HepG2 (cell line): ENCODE measurements around the gene ZNF575. TPM values are rescaled to one million over a fixed set of nuclear protein-coding genes. Genes with fewer than 3 reads are reported as not detected.

Source experiments
- ATAC-seq: fragments of 200-7000 bp; cut with Tn5 transposase; 3 replicates; pipeline ENCODE4 v1.9.1; 2020; ENCODE audit warnings: mild to moderate bottlenecking, moderate library complexity
- BruUV-seq: library from RNA; stranded (reverse); fragments of 400-500 nt; replicated peaks from 2 replicates; lab custom pipeline; 2021; lab: Mats Ljungman, UMichigan
- CTCF ChIA-PET: fragments of 300-600 bp; formaldehyde crosslinking; extraction: SDS; loops from one replicate; lab custom pipeline; 2021; ENCODE audit warnings: low total read pairs, inconsistent platforms, low intra/inter-chr PET ratio; lab: Yijun Ruan, JAX
- POLR2A ChIA-PET: fragments of 350-600 bp; sonication (Branson Sonifier 250); formaldehyde crosslinking; loops from one replicate; lab custom pipeline; 2020; ENCODE audit warnings: antibody characterized with exemption, inconsistent platforms; lab: Yijun Ruan, JAX
- DNase-seq: peaks from one replicate; pipeline ENCODE4 v3.0.0-alpha.2; 2015; ENCODE audit warnings: low spot score
- FAIRE-seq: peaks from 3 replicates; lab custom pipeline; 2011; peaks lifted over from hg19 to GRCh38; lab: Jason Lieb, UNC
- H2AFZ ChIP-seq: one replicate; pipeline ENCODE4 v1.6.1; 2011; ENCODE audit warnings: low read length, inconsistent platforms
- H3K27ac ChIP-seq: fragments of 300-600 bp; 3 replicates; pipeline ENCODE4 v1.8.0; 2011; ENCODE audit warnings: mixed run types, mild to moderate bottlenecking, mixed read lengths, low read length, inconsistent platforms; ENCODE audit not compliant: insufficient read depth; ENCODE audit errors: extremely low read length
- H3K27me3 ChIP-seq, 2 experiments: fragments of 200-600 bp in 1 of 2; 2 replicates in 1 of 2; 3 replicates in 1 of 2; pipeline versions ENCODE4 v1.6.0 to v1.8.0; 2011; ENCODE audit warnings: low read length in 2 of 2, mild to moderate bottlenecking in 2 of 2, moderate library complexity in 2 of 2, inconsistent platforms in 1 of 2; ENCODE audit not compliant: insufficient read depth in 2 of 2, control insufficient read depth in 1 of 2
- H3K36me3 ChIP-seq, 2 experiments: fragments of 200-600 bp in 1 of 2; replicated peaks in 1 of 2; 2 replicates in 1 of 2; 3 replicates in 1 of 2; pipeline versions ENCODE4 v1.5.1 to v1.8.0; 2011; ENCODE audit warnings: low read length in 2 of 2, inconsistent platforms in 1 of 2; ENCODE audit not compliant: insufficient read depth in 2 of 2, control insufficient read depth in 1 of 2
- H3K4me1 ChIP-seq: 2 replicates; pipeline ENCODE4 v1.5.1; 2012; ENCODE audit warnings: low read length, inconsistent platforms; ENCODE audit not compliant: insufficient read depth
- H3K4me2 ChIP-seq: 2 replicates; pipeline ENCODE4 v1.6.0; 2011; ENCODE audit warnings: low read depth, low read length, inconsistent platforms
- H3K4me3 ChIP-seq, 3 experiments: fragments of 200-600 bp in 1 of 3; sonication (generic), shearing (Covaris generic) in 1 of 3; replicated peaks in 1 of 3; 2 replicates each; pipeline ENCODE4 v1.5.1; 2011 to 2016; ENCODE audit warnings: low read length in 3 of 3, inconsistent platforms in 2 of 3, low read depth in 2 of 3, mild to moderate bottlenecking in 2 of 3, control low read depth in 1 of 3, mixed read lengths in 1 of 3; ENCODE audit not compliant: insufficient read depth in 1 of 3
- H3K79me2 ChIP-seq: one replicate; pipeline ENCODE4 v1.6.1; 2011; ENCODE audit warnings: low read length, inconsistent platforms; ENCODE audit not compliant: insufficient read depth
- H3K9ac ChIP-seq: 2 replicates; pipeline ENCODE4 v1.6.0; 2011; ENCODE audit warnings: mild to moderate bottlenecking, low read depth, low read length, inconsistent platforms; ENCODE audit not compliant: insufficient read depth
- H3K9me3 ChIP-seq: 2 replicates; pipeline ENCODE4 v1.5.1; 2012; ENCODE audit warnings: mild to moderate bottlenecking, low read length
- H4K20me1 ChIP-seq: 2 replicates; pipeline ENCODE4 v1.6.0; 2011; ENCODE audit warnings: inconsistent platforms, mild to moderate bottlenecking, low read length, moderate library complexity; ENCODE audit not compliant: insufficient read depth
- BHLHE40 ChIP-seq: IDR thresholded peaks from 2 replicates; pipeline ENCODE4 v1.6.1; 2011; ENCODE audit warnings: low read length, improper control_type of control experiment
- CAMTA2 ChIP-seq: sonication (generic); formaldehyde crosslinking; IDR thresholded peaks from 2 replicates; pipeline ENCODE4 v1.4.0; 2020; ENCODE audit warnings: mild to moderate bottlenecking, missing genetic modification reagents, borderline replicate concordance
- FOXK1 ChIP-seq: sonication (generic); formaldehyde crosslinking; IDR thresholded peaks from 2 replicates; pipeline ENCODE4 v1.4.0; 2020; ENCODE audit warnings: low read depth, missing genetic modification reagents, borderline replicate concordance
- GATAD2A ChIP-seq: IDR thresholded peaks from 2 replicates; pipeline ENCODE4 v1.6.1; 2016
- JUND ChIP-seq: sonication (generic); formaldehyde crosslinking; IDR thresholded peaks from 2 replicates; pipeline ENCODE4 v1.8.0; 2022; ENCODE audit warnings: mild to moderate bottlenecking, missing genetic modification reagents
- MZF1 ChIP-seq: sonication (generic); formaldehyde crosslinking; IDR thresholded peaks from 2 replicates; pipeline ENCODE4 v1.8.1; 2023; ENCODE audit warnings: mild to moderate bottlenecking, missing genetic modification reagents, borderline replicate concordance
- NKX3-1 ChIP-seq: sonication (generic); formaldehyde crosslinking; IDR thresholded peaks from 2 replicates; pipeline ENCODE4 v1.5.0; 2020; ENCODE audit warnings: missing genetic modification reagents
- NR2C2 ChIP-seq: sonication (generic); formaldehyde crosslinking; IDR thresholded peaks from 2 replicates; pipeline ENCODE4 v1.4.0; 2020; ENCODE audit warnings: missing genetic modification reagents, mild to moderate bottlenecking, moderate library complexity, borderline replicate concordance
- PHF20 ChIP-seq: sonication (generic); formaldehyde crosslinking; IDR thresholded peaks from 2 replicates; pipeline ENCODE4 v1.5.0; 2020; ENCODE audit warnings: mild to moderate bottlenecking, missing genetic modification reagents
- PHF21A ChIP-seq: sonication (generic); formaldehyde crosslinking; IDR thresholded peaks from 2 replicates; pipeline ENCODE4 v1.5.0; 2020; ENCODE audit warnings: mild to moderate bottlenecking, missing genetic modification reagents
- RBFOX2 ChIP-seq: fragments of 200-400 bp; formaldehyde crosslinking; IDR thresholded peaks from 2 replicates; pipeline ENCODE4 v1.6.1; 2017; ENCODE audit warnings: low read depth, mild to moderate bottlenecking, low read length
- SMARCE1 ChIP-seq: fragments of 450-650 bp; IDR thresholded peaks from 2 replicates; pipeline ENCODE4 v1.6.1; 2017; ENCODE audit warnings: borderline replicate concordance
- ZNF12 ChIP-seq: sonication (generic); formaldehyde crosslinking; IDR thresholded peaks from 2 replicates; pipeline ENCODE4 v1.5.0; 2020; ENCODE audit warnings: missing genetic modification reagents
- ZNF737 ChIP-seq: sonication (generic); formaldehyde crosslinking; IDR thresholded peaks from 2 replicates; pipeline ENCODE4 v1.5.0; 2020; ENCODE audit warnings: missing genetic modification reagents, mild to moderate bottlenecking, borderline replicate concordance
- ZNF75D ChIP-seq: sonication (generic); formaldehyde crosslinking; IDR thresholded peaks from 2 replicates; pipeline ENCODE4 v1.8.1; 2023; ENCODE audit warnings: missing genetic modification reagents, mild to moderate bottlenecking, borderline replicate concordance
- WGBS: methylation state at CpG from one replicate; pipeline ENCODE4 v1.1.6; 2017; ENCODE audit warnings: low lambda C conversion rate; 5-methylcytosine and 5-hydroxymethylcytosine counted together
- in situ Hi-C: cut with HindIII; loops from 2 replicates; pipeline ENCODE4 v1.10.0; 2017; ENCODE audit warnings: low pct_unique_long_range_greater_than_20kb; ENCODE audit not compliant: extremely low pct_ligation_motif_present
- intact Hi-C: fragments of 100-400 bp; cut with micrococcal nuclease; formaldehyde crosslinking; loops from one replicate; pipeline ENCODE4 v1.10.0; 2022; ENCODE audit not compliant: unreplicated experiment
- polyA plus RNA-seq, 8 experiments: library from polyadenylated mRNA; depleted of rRNA in 3 of 8; stranded (reverse) in 7 of 8; unstranded in 1 of 8; fragments of >200 nt; fragmentation: Illumina TruSeq in 4 of 8; extraction: Trizol in 4 of 8; gene quantifications; 2 replicates each; pipeline versions ENCODE4 v1.2.1 to v1.2.3, GENCODE V29; 2011 to 2016; ENCODE audit warnings: low read depth in 4 of 8, missing spikeins in 1 of 8, mixed read lengths in 1 of 8; ENCODE audit not compliant: insufficient read depth in 1 of 8
- total RNA-seq, 5 experiments: library from RNA; depleted of rRNA; stranded (reverse); fragments of >200 nt; fragmentation: Illumina TruSeq; extraction: Trizol; gene quantifications; 2 replicates each; pipeline ENCODE4 v1.2.3, GENCODE V29; 2016; ENCODE audit warnings: low read depth in 1 of 5
- TF ChIP-seq, protein P1 (sequence below): sonication (generic); formaldehyde crosslinking; IDR thresholded peaks from 2 replicates; pipeline ENCODE4 v1.4.0; 2020; ENCODE audit warnings: missing genetic modification reagents
- TF ChIP-seq, protein P2 (sequence below): IDR thresholded peaks from 2 replicates; pipeline ENCODE4 v1.6.1; 2018; ENCODE audit warnings: missing genetic modification reagents
- TF ChIP-seq, protein P3 (sequence below): sonication (generic); formaldehyde crosslinking; IDR thresholded peaks from 2 replicates; pipeline ENCODE4 v1.4.0; 2020; ENCODE audit warnings: mild to moderate bottlenecking, missing genetic modification reagents

Gene ZNF575
- total and polyA plus RNA-seq, 2 of the 13 experiments (the other 11 are each of a cell fraction or from before 2014, with no cell fraction given): 0.17 to 0.27 TPM

DNA sequence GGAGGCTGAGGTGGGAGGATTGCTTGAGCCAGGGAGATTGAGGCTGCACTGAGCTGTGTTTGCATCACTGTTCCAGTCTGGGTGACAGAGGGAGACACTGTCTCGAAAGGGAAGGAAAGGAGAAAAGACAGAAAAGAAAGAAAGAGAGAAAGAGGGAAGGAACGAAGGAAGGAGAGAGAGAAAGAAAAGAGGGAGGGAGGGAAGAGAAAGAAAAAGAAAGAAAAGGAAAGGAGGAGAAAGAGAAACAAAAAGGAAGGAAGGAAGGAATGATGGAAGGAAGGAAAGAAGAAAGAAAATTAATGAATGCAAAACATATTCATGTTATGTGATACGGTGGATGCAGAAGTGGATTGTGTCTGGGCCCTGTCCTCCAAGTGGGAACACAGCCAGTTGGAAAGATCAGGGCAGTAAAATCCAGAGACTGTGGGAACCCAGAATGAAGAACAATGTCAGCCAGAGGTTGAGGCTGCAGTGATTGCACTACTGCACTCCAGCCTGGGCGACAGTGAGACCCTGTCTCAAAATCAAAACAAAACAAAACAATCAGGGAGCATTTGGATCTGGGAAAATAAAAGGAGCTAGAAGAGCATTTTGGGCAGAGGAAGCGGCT, 34.6 kb upstream of the ZNF575 start:
- Histone ChIP-seq H3K79me2 (peaks cover 8% of the 10 kb centered on the region), H3K4me3 (0 out of 6 replicates have a peak overlapping the region, but pooled peaks of 1 of the 3 experiments have one; percentile 45), H3K9ac (peak overlapping the region; percentile 37), H3K27ac (peak overlapping the region; percentile 71), H3K9me3 (no peaks in the 10 kb centered on the region), H4K20me1 (no peaks in the 10 kb centered on the region), H3K27me3 (no peaks in the 10 kb centered on the region), H3K4me1 (peaks cover 42% of the 10 kb centered on the region), H3K36me3 (peaks cover 9 to 17% of the 10 kb centered on the region in 2 experiments; a peak in 3 of 5 replicates), H3K4me2 (peak overlapping the region; percentile 61), H2AFZ (no peak overlapping the region)
- ChIA-PET POLR2A (interaction anchor here (0.9 to 1.6 kb wide), 5 partner anchors 8 to 170 kb away, joined by 3 to 7 read pairs (median 4); no protein-coding TSS in a partner anchor), CTCF (no interaction called here)
- DNase-seq: no peak
- no TSS peak for BruUV-seq
- no peak for ATAC-seq
- intact Hi-C loops (no loop called here), in situ Hi-C loops (no loop called here)
- 96% methylated on average over 5 of the region's 5 CpGs for WGBS
- FAIRE-seq: no peak
- TF ChIP-seq ZNF12 (CRISPR knock-in tag) (no peak), PHF21A (CRISPR knock-in tag) (no peak), PHF20 (CRISPR knock-in tag) (0 out of 2 replicates have a peak, but pooled peaks have one; percentile 14), FOXK1 (CRISPR knock-in tag) (no peak), SMARCE1 (no peak), ZNF737 (CRISPR knock-in tag) (no peak), NKX3-1 (CRISPR knock-in tag) (no peak), JUND (CRISPR knock-in tag) (no peak), GATAD2A (CRISPR knock-in tag) (no peak), MZF1 (CRISPR knock-in tag) (no peak), ZNF75D (no peak), CAMTA2 (CRISPR knock-in tag) (no peak), BHLHE40 (no peak), RBFOX2 (no peak), NR2C2 (CRISPR knock-in tag) (no peak)
- TF ChIP-seq, protein P1, sequence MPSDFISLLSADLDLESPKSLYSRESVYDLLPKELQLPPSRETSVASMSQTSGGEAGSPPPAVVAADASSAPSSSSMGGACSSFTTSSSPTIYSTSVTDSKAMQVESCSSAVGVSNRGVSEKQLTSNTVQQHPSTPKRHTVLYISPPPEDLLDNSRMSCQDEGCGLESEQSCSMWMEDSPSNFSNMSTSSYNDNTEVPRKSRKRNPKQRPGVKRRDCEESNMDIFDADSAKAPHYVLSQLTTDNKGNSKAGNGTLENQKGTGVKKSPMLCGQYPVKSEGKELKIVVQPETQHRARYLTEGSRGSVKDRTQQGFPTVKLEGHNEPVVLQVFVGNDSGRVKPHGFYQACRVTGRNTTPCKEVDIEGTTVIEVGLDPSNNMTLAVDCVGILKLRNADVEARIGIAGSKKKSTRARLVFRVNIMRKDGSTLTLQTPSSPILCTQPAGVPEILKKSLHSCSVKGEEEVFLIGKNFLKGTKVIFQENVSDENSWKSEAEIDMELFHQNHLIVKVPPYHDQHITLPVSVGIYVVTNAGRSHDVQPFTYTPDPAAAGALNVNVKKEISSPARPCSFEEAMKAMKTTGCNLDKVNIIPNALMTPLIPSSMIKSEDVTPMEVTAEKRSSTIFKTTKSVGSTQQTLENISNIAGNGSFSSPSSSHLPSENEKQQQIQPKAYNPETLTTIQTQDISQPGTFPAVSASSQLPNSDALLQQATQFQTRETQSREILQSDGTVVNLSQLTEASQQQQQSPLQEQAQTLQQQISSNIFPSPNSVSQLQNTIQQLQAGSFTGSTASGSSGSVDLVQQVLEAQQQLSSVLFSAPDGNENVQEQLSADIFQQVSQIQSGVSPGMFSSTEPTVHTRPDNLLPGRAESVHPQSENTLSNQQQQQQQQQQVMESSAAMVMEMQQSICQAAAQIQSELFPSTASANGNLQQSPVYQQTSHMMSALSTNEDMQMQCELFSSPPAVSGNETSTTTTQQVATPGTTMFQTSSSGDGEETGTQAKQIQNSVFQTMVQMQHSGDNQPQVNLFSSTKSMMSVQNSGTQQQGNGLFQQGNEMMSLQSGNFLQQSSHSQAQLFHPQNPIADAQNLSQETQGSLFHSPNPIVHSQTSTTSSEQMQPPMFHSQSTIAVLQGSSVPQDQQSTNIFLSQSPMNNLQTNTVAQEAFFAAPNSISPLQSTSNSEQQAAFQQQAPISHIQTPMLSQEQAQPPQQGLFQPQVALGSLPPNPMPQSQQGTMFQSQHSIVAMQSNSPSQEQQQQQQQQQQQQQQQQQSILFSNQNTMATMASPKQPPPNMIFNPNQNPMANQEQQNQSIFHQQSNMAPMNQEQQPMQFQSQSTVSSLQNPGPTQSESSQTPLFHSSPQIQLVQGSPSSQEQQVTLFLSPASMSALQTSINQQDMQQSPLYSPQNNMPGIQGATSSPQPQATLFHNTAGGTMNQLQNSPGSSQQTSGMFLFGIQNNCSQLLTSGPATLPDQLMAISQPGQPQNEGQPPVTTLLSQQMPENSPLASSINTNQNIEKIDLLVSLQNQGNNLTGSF: no peak
- TF ChIP-seq, protein P2, sequence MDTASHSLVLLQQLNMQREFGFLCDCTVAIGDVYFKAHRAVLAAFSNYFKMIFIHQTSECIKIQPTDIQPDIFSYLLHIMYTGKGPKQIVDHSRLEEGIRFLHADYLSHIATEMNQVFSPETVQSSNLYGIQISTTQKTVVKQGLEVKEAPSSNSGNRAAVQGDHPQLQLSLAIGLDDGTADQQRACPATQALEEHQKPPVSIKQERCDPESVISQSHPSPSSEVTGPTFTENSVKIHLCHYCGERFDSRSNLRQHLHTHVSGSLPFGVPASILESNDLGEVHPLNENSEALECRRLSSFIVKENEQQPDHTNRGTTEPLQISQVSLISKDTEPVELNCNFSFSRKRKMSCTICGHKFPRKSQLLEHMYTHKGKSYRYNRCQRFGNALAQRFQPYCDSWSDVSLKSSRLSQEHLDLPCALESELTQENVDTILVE (CRISPR knock-in tag): no peak
- TF ChIP-seq, protein P3, sequence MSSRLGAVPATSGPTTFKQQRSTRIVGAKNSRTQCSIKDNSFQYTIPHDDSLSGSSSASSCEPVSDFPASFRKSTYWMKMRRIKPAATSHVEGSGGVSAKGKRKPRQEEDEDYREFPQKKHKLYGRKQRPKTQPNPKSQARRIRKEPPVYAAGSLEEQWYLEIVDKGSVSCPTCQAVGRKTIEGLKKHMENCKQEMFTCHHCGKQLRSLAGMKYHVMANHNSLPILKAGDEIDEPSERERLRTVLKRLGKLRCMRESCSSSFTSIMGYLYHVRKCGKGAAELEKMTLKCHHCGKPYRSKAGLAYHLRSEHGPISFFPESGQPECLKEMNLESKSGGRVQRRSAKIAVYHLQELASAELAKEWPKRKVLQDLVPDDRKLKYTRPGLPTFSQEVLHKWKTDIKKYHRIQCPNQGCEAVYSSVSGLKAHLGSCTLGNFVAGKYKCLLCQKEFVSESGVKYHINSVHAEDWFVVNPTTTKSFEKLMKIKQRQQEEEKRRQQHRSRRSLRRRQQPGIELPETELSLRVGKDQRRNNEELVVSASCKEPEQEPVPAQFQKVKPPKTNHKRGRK: peak; percentile 90
